T-cell (primary cell): Measurements from ENCODE around the gene ARHGEF6. TPM values are rescaled to one million over a fixed set of nuclear protein-coding genes. Genes with fewer than 3 reads are reported as not detected.

ENCODE experiments used
- ATAC-seq, 4 experiments: fragments of 200-7000 bp in 3 of 4; fragments of 150-1000 bp in 1 of 4; cut with Tn5 transposase; replicated peaks in 1 of 4; 1 replicate in 3 of 4; 2 replicates in 1 of 4; pipeline ENCODE4 v1.10.0; 2021; ENCODE audit warnings: moderate library complexity in 3 of 4, mild to moderate bottlenecking in 2 of 4, moderate number of reproducible peaks in 1 of 4
- CTCF ChIA-PET, 2 donors: fragments of 300-600 bp; sonication (Branson Sonifier 250); formaldehyde crosslinking; loops; one replicate each; lab custom pipeline; 2022; ENCODE audit warnings: antibody characterized with exemption in 2 of 2; lab: Charles Lee
- POLR2A ChIA-PET, 2 donors: fragments of 300-600 bp; sonication (Branson Sonifier 250); formaldehyde crosslinking; loops; one replicate each; lab custom pipeline; 2022; ENCODE audit warnings: antibody characterized with exemption in 2 of 2; lab: Charles Lee
- DNase-seq, 35 experiments: peaks; one replicate each; pipeline versions ENCODE4 v3.0.0 to v3.0.0-alpha.2; 2013 to 2023
- H3K27ac ChIP-seq: one replicate; pipeline ENCODE4 v1.5.1; 2013; ENCODE audit warnings: low read length
- H3K27me3 ChIP-seq, 2 experiments: replicated peaks in 1 of 2; 1 replicate in 1 of 2; 2 replicates in 1 of 2; pipeline versions ENCODE4 v1.6.1 to v1.7.0; 2013; ENCODE audit warnings: low read length in 1 of 2, mixed read lengths in 1 of 2; ENCODE audit not compliant: control insufficient read depth in 2 of 2, insufficient read depth in 2 of 2; ENCODE audit errors: extremely low read depth in 1 of 2
- H3K36me3 ChIP-seq, 2 donors: 1 replicate in 1 of 2; 2 replicates in 1 of 2; pipeline versions ENCODE4 v1.6.1 to v1.7.0; 2013; ENCODE audit warnings: low read length in 1 of 2; ENCODE audit not compliant: control insufficient read depth in 2 of 2, insufficient read depth in 1 of 2; ENCODE audit errors: extremely low read depth in 1 of 2
- H3K4me1 ChIP-seq, 2 experiments: 1 replicate in 1 of 2; 2 replicates in 1 of 2; pipeline versions ENCODE4 v1.6.1 to v1.7.0; 2013; ENCODE audit warnings: low read length in 2 of 2, mixed read lengths in 1 of 2; ENCODE audit not compliant: insufficient read depth in 2 of 2, control insufficient read depth in 1 of 2; ENCODE audit errors: extremely low read depth in 1 of 2
- H3K4me3 ChIP-seq, 2 donors: 1 replicate in 1 of 2; 2 replicates in 1 of 2; pipeline versions ENCODE4 v1.5.1 to v1.7.0; 2013; ENCODE audit warnings: mild to moderate bottlenecking in 2 of 2, low read length in 1 of 2, moderate library complexity in 1 of 2; ENCODE audit not compliant: control insufficient read depth in 1 of 2; ENCODE audit errors: extremely low read depth in 1 of 2
- H3K9me3 ChIP-seq: 2 replicates; pipeline ENCODE4 v1.7.0; 2013
- H3K27ac Mint-ChIP-seq, 2 donors: one replicate each; pipeline ENCODE4 v1.8.0; 2020 to 2021; ENCODE audit warnings: mild to moderate bottlenecking in 2 of 2, mixed read lengths in 2 of 2
- H3K27me3 Mint-ChIP-seq, 2 donors: one replicate each; pipeline ENCODE4 v1.8.0; 2021 to 2022; ENCODE audit warnings: mixed read lengths in 2 of 2
- H3K36me3 Mint-ChIP-seq: one replicate; pipeline ENCODE4 v1.8.0; 2021; ENCODE audit warnings: mixed read lengths
- H3K4me1 Mint-ChIP-seq, 3 donors: one replicate each; pipeline ENCODE4 v1.8.0; 2020 to 2022; ENCODE audit warnings: mixed read lengths in 3 of 3, mild to moderate bottlenecking in 1 of 3
- H3K4me3 Mint-ChIP-seq, 3 donors: one replicate each; pipeline ENCODE4 v1.8.0; 2020 to 2022; ENCODE audit warnings: mild to moderate bottlenecking in 3 of 3, mixed read lengths in 3 of 3, moderate library complexity in 3 of 3
- H3K9me3 Mint-ChIP-seq, 3 donors: one replicate each; pipeline ENCODE4 v1.8.0; 2020 to 2022; ENCODE audit warnings: mixed read lengths in 3 of 3
- WGBS: methylation state at CpG from one replicate; pipeline ENCODE4 v1.1.5; 2013; ENCODE audit warnings: missing lambda C conversion rate; ENCODE audit not compliant: insufficient coverage; 5-methylcytosine and 5-hydroxymethylcytosine counted together
- total RNA-seq, 35 experiments: library from RNA in 6 of 35; stranded (reverse) in 6 of 35; fragments of 120-200 nt in 1 of 35; gene quantifications; one replicate each; pipeline versions ENCODE4 v1.2.1 to v1.2.4 and lab custom pipeline; 2013 to 2026

Gene ARHGEF6
- total RNA-seq, 5 donors from 2014 or later (not counting 1 experiment from before 2014, with no cell fraction given), result 63.4 to 79.9 (median 72.9) TPM

DNA sequence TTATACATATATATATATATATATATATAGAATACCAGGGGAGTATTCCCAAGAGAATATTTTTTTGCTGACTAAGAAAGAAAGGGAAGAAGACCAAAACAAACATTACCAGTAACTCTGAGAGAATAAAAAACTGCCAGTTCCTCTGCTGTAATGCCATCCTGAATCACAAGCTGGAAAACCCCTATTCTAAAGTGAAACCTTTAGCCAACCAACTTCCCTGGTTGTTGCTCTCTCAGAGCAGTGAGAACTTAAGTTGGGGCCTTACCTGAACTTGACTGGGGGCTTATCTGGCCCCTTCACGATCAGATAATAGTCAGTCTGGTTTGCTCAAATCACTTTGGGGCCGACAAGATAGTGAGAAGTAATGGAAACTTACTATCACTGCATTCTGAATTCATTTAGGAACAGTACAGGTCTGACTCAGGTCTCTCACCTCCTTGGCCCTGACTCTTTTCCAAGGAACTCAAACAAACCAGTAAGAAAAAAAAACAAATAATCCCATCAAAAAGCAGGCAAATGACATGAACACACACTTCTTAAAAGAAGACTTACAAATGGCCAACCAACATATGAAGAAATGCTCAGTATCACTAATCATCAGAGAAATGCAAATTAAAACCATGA lies 70.3 kb downstream of the ARHGEF6 start:
- peaks cover 13% of the 10 kb centered on the region for H3K36me3 Mint-ChIP-seq
- H3K27ac ChIP-seq, result peak overlapping the region; percentile 80
- peak in 1 of 35 experiments; percentile 59 for DNase-seq
- no peak overlapping the region for H3K4me3 ChIP-seq
- H3K27ac Mint-ChIP-seq, result peak overlapping the region; percentile 86 to 88
- POLR2A ChIA-PET, result interaction anchor here in 1 of 2 donors (0.7 kb wide), 1 partner anchor 112 kb away, joined by 3 read pairs; no protein-coding TSS in a partner anchor
- H3K9me3 ChIP-seq, result no peaks in the 10 kb centered on the region
- peaks cover 8 to 13% of the 10 kb centered on the region in 2 experiments for H3K4me1 ChIP-seq
- peak overlapping the region in 1 of 3 donors; percentile 31 for H3K4me3 Mint-ChIP-seq
- peaks cover 0 to 25% of the 10 kb centered on the region in 2 donors for H3K36me3 ChIP-seq
- no peaks in the 10 kb centered on the region for H3K27me3 ChIP-seq
- peaks cover 0 to 11% of the 10 kb centered on the region in 2 donors for H3K27me3 Mint-ChIP-seq
- H3K9me3 Mint-ChIP-seq, result no peaks in the 10 kb centered on the region
- CTCF ChIA-PET, result interaction anchor here (0.6 to 1.2 kb wide), 2 partner anchors 10 to 14 kb away, joined by 4 read pairs; no protein-coding TSS in a partner anchor
- WGBS, result no CpG with 5 or more reads among the region's 2 CpGs
- ATAC-seq, result peak in 1 of 4 experiments; percentile 80
- H3K4me1 Mint-ChIP-seq, result peaks cover 28 to 48% (median 48%) of the 10 kb centered on the region in 3 donors

DNA sequence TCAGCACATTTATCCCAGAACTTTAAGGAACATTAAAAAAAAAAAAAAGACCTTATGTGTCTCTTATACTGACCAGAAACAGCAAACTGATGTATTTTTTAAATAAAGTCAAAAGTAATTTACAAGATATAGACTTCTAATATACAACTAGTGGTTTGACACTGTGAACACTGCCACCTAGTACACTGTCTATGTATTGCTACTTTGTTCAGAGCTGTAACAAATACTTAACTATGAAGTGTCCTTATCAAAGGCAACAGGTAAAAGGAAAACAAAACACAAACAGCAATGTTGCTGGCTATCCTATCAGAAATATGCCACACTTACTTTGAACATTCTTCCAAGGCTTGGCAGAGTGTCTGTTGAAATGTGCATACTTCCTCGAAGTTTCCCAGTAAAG lies 72.4 kb downstream of the ARHGEF6 start:
- Mint-ChIP-seq H3K36me3 (peaks cover 24% of the 10 kb centered on the region), H3K27me3 (peaks cover 0 to 14% of the 10 kb centered on the region in 2 donors), H3K4me3 (no peak overlapping the region), H3K9me3 (no peaks in the 10 kb centered on the region), H3K27ac (no peak overlapping the region), H3K4me1 (peaks cover 18 to 31% (median 30%) of the 10 kb centered on the region in 3 donors)
- ATAC-seq (peak in 3 of 4 experiments; percentile 32 to 67 (median 49)), DNase-seq (peak in 1 of 35 experiments; percentile 40)
- ChIA-PET POLR2A (interaction anchor here (0.5 to 0.7 kb wide), 2 partner anchors 8 to 14 kb away, joined by 3 to 5 read pairs; no protein-coding TSS in a partner anchor), CTCF (interaction anchor here (0.5 to 1.2 kb wide), 8 partner anchors 8 to 1197 kb away, joined by 3 to 5 read pairs (median 3); no protein-coding TSS in a partner anchor)
- no peaks in the 10 kb centered on the region for H3K27me3 ChIP-seq
- WGBS, result no CpG with 5 or more reads among the region's 1 CpG
- H3K27ac ChIP-seq, result no peak overlapping the region
- H3K9me3 ChIP-seq, result no peaks in the 10 kb centered on the region
- peaks cover 2 to 8% of the 10 kb centered on the region in 2 experiments for H3K4me1 ChIP-seq
- no peak overlapping the region for H3K4me3 ChIP-seq
- peaks cover 0 to 35% of the 10 kb centered on the region in 2 donors for H3K36me3 ChIP-seq

DNA sequence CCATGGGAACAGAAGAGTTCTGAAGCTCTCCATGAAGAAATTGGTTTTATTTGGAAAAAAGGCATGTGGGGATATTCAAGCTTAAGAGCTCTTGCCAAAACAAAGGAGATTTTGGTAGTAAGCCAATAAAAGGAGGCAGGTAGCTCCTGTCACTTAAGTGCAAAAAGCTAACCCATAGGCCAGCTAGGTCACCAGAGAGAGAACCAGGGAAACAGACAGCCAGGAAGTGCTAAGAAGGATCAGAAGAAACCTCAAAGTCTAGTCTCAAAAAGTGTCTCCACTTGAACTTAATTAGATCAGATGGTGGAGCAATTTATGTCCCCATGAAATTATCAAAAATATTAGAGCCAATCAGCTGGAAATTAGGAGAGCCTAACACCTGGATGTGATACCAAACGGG lies 83.6 kb downstream of the ARHGEF6 start:
- H3K9me3 ChIP-seq, result no peaks in the 10 kb centered on the region
- H3K4me1 ChIP-seq, result peaks cover 15 to 27% of the 10 kb centered on the region in 2 experiments
- Mint-ChIP-seq H3K4me1 (peaks cover 39 to 54% (median 52%) of the 10 kb centered on the region in 3 donors), H3K9me3 (peaks cover 0 to 18% (median 0%) of the 10 kb centered on the region in 3 donors), H3K27ac (peak overlapping the region; percentile 82 to 95), H3K36me3 (peaks cover 31% of the 10 kb centered on the region), H3K27me3 (peaks cover 0 to 3% of the 10 kb centered on the region in 2 donors), H3K4me3 (peak overlapping the region in 1 of 3 donors; percentile 11)
- H3K36me3 ChIP-seq, result no peaks in the 10 kb centered on the region
- no peaks in the 10 kb centered on the region for H3K27me3 ChIP-seq
- H3K27ac ChIP-seq, result peak overlapping the region; percentile 57
- no CpG with 5 or more reads among the region's 1 CpG for WGBS
- ChIA-PET CTCF (interaction anchor here (0.6 to 4.7 kb wide), 10 partner anchors 13 to 290 kb away, joined by 3 to 45 read pairs (median 3); no protein-coding TSS in a partner anchor), POLR2A (no interaction called here)
- no peak overlapping the region for H3K4me3 ChIP-seq
- ATAC-seq (no peak), DNase-seq (peak in 1 of 35 experiments; percentile 38)

DNA sequence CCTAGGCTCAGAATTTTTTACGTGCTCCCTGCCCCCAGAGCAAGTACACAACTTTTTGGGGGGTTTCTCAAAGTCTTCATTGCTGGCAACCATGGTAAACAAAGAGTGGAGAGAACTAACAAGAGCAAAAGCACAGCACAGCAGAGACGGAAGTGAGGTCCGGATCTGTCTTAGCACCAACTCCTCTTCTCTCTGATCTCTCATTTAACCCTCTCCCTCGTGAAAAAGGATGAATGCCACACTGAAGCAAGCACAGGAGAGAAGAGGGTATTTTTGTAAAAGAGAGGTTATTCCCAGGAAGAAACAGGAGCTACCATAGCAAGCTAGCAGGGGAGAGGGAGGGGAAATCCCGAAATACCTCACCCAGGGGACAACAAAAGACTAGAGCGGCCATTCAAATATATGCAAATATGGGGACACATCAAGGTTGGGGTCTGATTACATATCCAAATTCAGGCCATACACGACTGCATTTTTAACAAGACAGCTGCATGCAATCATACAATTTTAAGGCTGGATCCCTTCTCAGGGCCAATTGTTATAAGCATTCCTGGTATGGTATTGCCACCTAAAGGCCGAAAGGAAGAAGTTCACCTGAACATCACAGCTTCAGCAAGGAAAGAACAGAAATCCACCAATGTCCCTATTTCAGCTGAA lies 86.2 kb downstream of the ARHGEF6 start:
- WGBS, result no CpG with 5 or more reads among the region's 8 CpGs

DNA sequence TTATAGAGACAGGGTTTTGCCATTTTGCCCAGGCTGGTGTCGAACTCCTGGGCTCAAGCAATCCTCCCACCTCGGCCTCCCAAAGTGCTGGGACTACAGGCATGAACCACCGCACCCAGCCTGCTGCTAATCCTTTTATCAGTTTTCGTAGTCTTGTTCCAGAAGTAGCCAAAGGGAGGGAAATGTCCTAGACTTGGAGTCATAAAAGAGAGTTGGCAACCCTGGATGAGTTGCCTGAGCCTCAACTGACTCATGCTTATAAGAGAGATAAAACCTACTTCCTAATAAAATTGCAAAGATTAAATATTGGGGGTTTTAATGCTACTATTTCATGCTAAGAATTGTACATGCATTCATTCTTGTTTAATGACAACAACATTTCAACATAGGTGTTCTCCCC lies 88.5 kb downstream of the ARHGEF6 start:
- Histone ChIP-seq H3K4me3 (no peak overlapping the region), H3K4me1 (peaks cover 35 to 57% of the 10 kb centered on the region in 2 experiments), H3K9me3 (no peaks in the 10 kb centered on the region), H3K36me3 (no peaks in the 10 kb centered on the region), H3K27me3 (no peaks in the 10 kb centered on the region), H3K27ac (peak overlapping the region; percentile 93)
- ATAC-seq (no peak), DNase-seq (no peak)
- Mint-ChIP-seq H3K4me3 (no peak overlapping the region), H3K36me3 (peaks cover 11% of the 10 kb centered on the region), H3K4me1 (peaks cover 69 to 89% (median 86%) of the 10 kb centered on the region in 3 donors), H3K27me3 (peaks cover 0 to 11% of the 10 kb centered on the region in 2 donors), H3K27ac (peak overlapping the region; percentile 91 to 93), H3K9me3 (no peaks in the 10 kb centered on the region)
- POLR2A ChIA-PET, result no interaction called here
- 100% methylated on average over 2 of the region's 4 CpGs for WGBS
- CTCF ChIA-PET, result no interaction called here

More for the DNA sequence above, 86.2 kb downstream of the ARHGEF6 start:
- no peaks in the 10 kb centered on the region for H3K27me3 ChIP-seq
- peaks cover 0 to 5% (median 0%) of the 10 kb centered on the region in 3 donors for H3K9me3 Mint-ChIP-seq
- H3K36me3 Mint-ChIP-seq, result peaks cover 17% of the 10 kb centered on the region
- H3K4me3 ChIP-seq, result peak overlapping the region in 1 of 2 donors; percentile 18
- peaks cover 24 to 46% of the 10 kb centered on the region in 2 experiments for H3K4me1 ChIP-seq
- peak overlapping the region; percentile 66 to 73 (median 70) for H3K4me3 Mint-ChIP-seq
- H3K27me3 Mint-ChIP-seq, result peaks cover 0 to 11% of the 10 kb centered on the region in 2 donors
- ATAC-seq (peak; percentile 68 to 74 (median 72)), DNase-seq (peak in 29 of 35 experiments; percentile 13 to 78 (median 36))
- ChIA-PET CTCF (interaction anchor here (0.6 to 4.7 kb wide), 19 partner anchors 11 to 666 kb away, joined by 3 to 45 read pairs (median 4); no protein-coding TSS in a partner anchor), POLR2A (interaction anchor here (0.6 to 1.3 kb wide), 5 partner anchors 10 to 574 kb away, joined by 3 to 6 read pairs (median 4); no protein-coding TSS in a partner anchor)
- H3K4me1 Mint-ChIP-seq, result peaks cover 56 to 80% (median 78%) of the 10 kb centered on the region in 3 donors
- H3K27ac Mint-ChIP-seq, result peak overlapping the region; percentile 95 to 99
- no peaks in the 10 kb centered on the region for H3K9me3 ChIP-seq
- H3K36me3 ChIP-seq, result no peaks in the 10 kb centered on the region
- H3K27ac ChIP-seq, result peak overlapping the region; percentile 93
